Kidney epithelial cell (primary cell): ENCODE results near the gene STX3. TPM values are rescaled to one million over a fixed set of nuclear protein-coding genes. Genes with fewer than 3 reads are reported as not detected.

Experiments used
- DNase-seq: peaks from one replicate; pipeline ENCODE4 v3.0.0-alpha.2; 2010; ENCODE audit warnings: low read depth
- H3K27me3 ChIP-seq: 2 replicates; pipeline ENCODE4 v1.6.0; 2011; ENCODE audit warnings: low read length; ENCODE audit not compliant: control insufficient read depth, insufficient read depth
- H3K36me3 ChIP-seq: 2 replicates; pipeline ENCODE4 v1.5.1; 2011; ENCODE audit warnings: low read length; ENCODE audit not compliant: control insufficient read depth, insufficient read depth
- H3K4me3 ChIP-seq: 2 replicates; pipeline ENCODE4 v1.5.1; 2011; ENCODE audit warnings: low read depth, mild to moderate bottlenecking, control low read depth, low read length
- CTCF ChIP-seq: IDR thresholded peaks from 2 replicates; pipeline ENCODE4 v1.5.1; 2011; ENCODE audit warnings: mild to moderate bottlenecking, moderate library complexity, low read length, control low read depth, inconsistent platforms; ENCODE audit not compliant: insufficient read depth, poor library complexity, severe bottlenecking
- total RNA-seq: library from RNA; depleted of rRNA; stranded (reverse); fragments of >200 nt; gene quantifications from 2 replicates; pipeline ENCODE4 v1.2.3, GENCODE V29; 2015

The STX3 gene
- total RNA-seq, 1 donor from 2014 or later = 73.5 TPM

GRCh38 chr11:59728913-59729312 is 26.3 kb upstream of the STX3 start:
- Histone ChIP-seq H3K36me3 (no peaks in the 10 kb centered on the region), H3K4me3 (no peak overlapping the region)
- DNase-seq = no peak

GRCh38 chr11:59729834-59730233 is 25.3 kb upstream of the STX3 start:
- no peaks in the 10 kb centered on the region for H3K27me3 ChIP-seq
- DNase-seq = no peak
- TF ChIP-seq CTCF = no peak

More at GRCh38 chr11:59728913-59729312, 26.3 kb upstream of the STX3 start:
- no peaks in the 10 kb centered on the region for H3K27me3 ChIP-seq
- no peak for TF ChIP-seq CTCF

GRCh38 chr11:59730896-59731565 is 24.1 kb upstream of the STX3 start:
- DNase-seq = no peak
- H3K4me3 ChIP-seq = no peak overlapping the region
- H3K36me3 ChIP-seq = no peaks in the 10 kb centered on the region
- no peak for TF ChIP-seq CTCF
- no peaks in the 10 kb centered on the region for H3K27me3 ChIP-seq

More at GRCh38 chr11:59729834-59730233, 25.3 kb upstream of the STX3 start:
- H3K4me3 ChIP-seq = no peak overlapping the region
- H3K36me3 ChIP-seq = no peaks in the 10 kb centered on the region

GRCh38 chr11:59746111-59746510 is 9.1 kb upstream of the STX3 start:
- TF ChIP-seq CTCF = no peak
- Histone ChIP-seq H3K27me3 (no peaks in the 10 kb centered on the region), H3K36me3 (no peaks in the 10 kb centered on the region), H3K4me3 (no peak overlapping the region)
- no peak for DNase-seq

- peak overlapping the region; percentile 81 for H3K4me3 ChIP-seq
- DNase-seq = no peak
- TF ChIP-seq CTCF = peak; percentile 87
- H3K27me3 ChIP-seq = no peaks in the 10 kb centered on the region
- H3K36me3 ChIP-seq = peaks cover 1% of the 10 kb centered on the region
These were observed 1.3 kb upstream of the STX3 start for GRCh38 chr11:59753650-59754493.
